Right lobe of liver (tissue), 4 donors: Measurements from ENCODE around the gene ZNF579.

ENCODE experiments used
- CTCF ChIP-seq, 4 donors: fragments of 200-600 bp in 3 of 4; fragments of 450-650 bp in 1 of 4; IDR thresholded peaks; one replicate each; pipeline versions ENCODE4 v1.5.1 to v1.8.0; 2016 to 2022; ENCODE audit warnings: antibody characterized with exemption in 4 of 4, mild to moderate bottlenecking in 2 of 4
- POLR2A ChIP-seq: fragments of 450-650 bp; IDR thresholded peaks from one replicate; pipeline ENCODE4 v1.6.1; 2017; ENCODE audit warnings: antibody characterized with exemption, mild to moderate bottlenecking
- donor health status: DM: no; HTN: no; CAD: no.
- donor health status: DM: no; HTN: no; CAD: no.
- donor health status: DM: no; HTN: yes; CAD: no.

DNA sequence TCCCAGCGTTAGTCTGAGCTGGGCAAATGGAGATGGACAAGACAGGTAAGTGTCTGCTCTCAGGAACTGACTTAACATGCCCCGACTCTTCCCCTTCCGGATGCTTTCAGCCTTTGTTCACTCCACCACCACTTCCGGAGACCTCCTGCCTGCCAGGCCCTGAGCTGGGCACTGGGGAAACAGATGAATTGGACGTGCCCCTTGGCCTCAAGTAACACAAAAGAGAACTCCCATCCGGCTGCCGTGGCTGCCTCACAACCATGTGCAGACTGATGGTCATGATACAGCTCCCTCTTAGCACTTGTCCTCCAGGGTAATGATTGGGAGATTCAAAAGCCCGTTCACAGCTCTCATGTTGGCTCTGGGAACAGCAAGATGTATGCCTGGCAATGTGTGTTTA, 36.8 kb upstream of the ZNF579 start:
- TF ChIP-seq CTCF (IDR thresholded peaks at IDR 0.05), result no peak
- no peak for TF ChIP-seq POLR2A
